Esophagus muscularis mucosa (tissue), 2 donors: ENCODE measurements around the gene TMEM198.

ENCODE experiments used
- EP300 ChIP-seq: sonication (generic); formaldehyde crosslinking; IDR thresholded peaks from one replicate; pipeline ENCODE4 v1.6.1; 2017; ENCODE audit warnings: antibody characterized with exemption
- POLR2A ChIP-seq: fragments of 450-650 bp; IDR thresholded peaks from one replicate; pipeline ENCODE4 v1.6.1; 2017; ENCODE audit warnings: antibody characterized with exemption, moderate library complexity, mild to moderate bottlenecking, low read depth

DNA sequence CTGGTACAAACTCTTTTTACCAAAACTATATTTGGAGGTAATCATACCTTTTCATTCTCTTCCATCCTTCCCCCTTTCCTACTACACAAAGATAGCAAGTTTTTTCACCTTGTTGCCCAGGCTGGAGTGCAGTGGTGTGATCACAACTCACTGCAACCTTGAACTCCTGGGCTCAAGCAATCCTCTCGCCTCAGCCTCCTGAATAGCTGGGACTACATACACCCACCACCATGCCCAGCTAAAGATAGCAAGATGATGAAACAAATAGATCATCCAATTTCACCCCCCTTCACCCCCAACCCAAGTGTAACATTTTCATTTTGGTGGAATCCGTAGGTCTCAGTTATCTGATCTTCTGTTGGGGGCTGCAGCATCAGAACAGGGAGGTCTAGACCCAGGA lies 49.3 kb downstream of the TMEM198 start:
- TF ChIP-seq POLR2A (no peak), EP300 (no peak)
